ENCODE data around the gene RAD54L.

The RAD54L gene

GRCh38 chr1:46247436-46248121 lies at the start of gene RAD54L:
Gene RAD54L (plus strand): TSS chr1:46247763. CDS start chr1:46248406, 643 bp downstream.
- Mint-ChIP-seq H3K27me3 (no peaks in the 10 kb centered on the region), H3K27ac (peak within 1 kb of the TSS; percentile 94), H3K4me3 (peak within 1 kb of the TSS; percentile 95), H3K36me3 (ENCODE audit: low read depth) (peaks cover 33% of the 10 kb centered on the region), H3K9me3 (no peaks in the 10 kb centered on the region), H3K4me1 (peaks cover 29% of the 10 kb centered on the region)
- ATAC-seq: peak; percentile 93
- DNase-seq: peak; percentile 96

DNA sequence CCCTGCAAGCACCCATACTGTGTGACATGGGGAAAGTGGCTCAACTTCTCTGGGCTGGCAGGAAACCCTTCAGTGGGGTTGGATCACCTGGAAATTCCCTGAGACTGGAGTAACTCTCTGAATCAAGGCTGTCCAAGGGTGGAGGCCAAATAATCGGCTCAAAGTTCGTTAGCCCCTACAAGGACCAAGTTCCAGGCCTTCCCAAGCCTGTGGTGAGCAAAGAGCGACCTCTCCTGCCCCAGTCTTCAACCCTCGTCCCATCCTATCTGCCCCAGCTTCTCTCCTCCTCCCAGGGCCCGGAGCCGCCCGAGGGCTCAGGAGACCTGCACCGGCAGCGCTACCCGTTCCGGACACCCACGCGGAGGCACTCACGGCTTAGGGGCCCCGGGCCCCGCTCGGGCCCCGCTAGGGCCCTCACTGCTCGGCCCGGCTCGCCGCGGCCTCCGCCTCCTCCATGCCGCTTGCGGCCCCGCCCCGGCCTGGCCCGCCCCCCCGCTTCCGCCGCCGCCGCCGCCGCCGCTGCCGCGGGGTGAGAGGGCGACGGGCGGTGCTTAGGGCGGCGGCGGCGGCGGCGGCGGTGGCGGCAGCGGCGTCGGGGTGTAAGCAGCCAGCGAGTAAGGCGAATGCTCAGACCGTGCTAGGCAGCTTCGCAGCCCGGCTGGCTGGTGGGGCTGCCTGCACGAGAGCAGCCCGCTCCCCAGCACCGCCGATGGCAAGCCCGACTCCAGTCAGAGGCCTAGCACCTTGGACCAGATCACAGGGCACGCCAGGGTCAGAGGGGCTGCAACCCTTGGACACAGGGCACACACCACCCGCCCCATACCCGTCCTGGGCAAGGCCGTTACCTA lies 49.4 kb upstream of the RAD54L start, which contains the start of gene POMGNT1:
POMGNT1 (minus strand) TSS at position 471 of the 848 bp plus-strand sequence. CDS start 613 bp downstream, outside the sequence.
- Mint-ChIP-seq H3K36me3 (ENCODE audit: low read depth) (peaks cover 6% of the 10 kb centered on the region), H3K9me3 (no peaks in the 10 kb centered on the region), H3K27ac (peak within 1 kb of the TSS; percentile 79), H3K4me3 (peak within 1 kb of the TSS; percentile 87), H3K4me1 (peaks cover 23% of the 10 kb centered on the region), H3K27me3 (peaks cover 3% of the 10 kb centered on the region)
- peak; percentile 77 for DNase-seq
- ATAC-seq: peak; percentile 96

DNA sequence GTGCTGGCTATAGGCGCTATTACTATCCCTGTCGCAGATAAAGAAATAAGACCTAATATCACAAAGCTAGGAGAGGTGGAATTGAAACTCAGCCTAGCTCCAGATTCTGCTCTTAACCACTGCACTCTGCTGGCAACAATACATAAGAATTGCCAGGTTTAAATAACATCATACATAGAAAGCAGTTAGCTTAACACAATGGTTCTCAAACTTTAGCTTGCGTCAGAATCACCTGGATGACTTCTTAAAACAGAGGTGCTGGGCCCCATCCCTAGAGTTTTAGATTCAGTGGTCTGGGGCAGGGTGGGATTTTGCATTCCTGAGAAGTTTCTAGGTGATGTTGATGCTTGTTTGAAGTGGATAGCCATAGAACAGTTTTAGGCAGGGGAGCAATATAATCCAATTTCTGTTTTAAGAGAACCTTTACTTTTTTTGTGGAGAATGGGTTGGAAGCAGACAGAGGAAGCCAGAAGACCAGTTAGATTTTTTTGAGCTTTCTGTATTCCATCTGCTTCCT lies 48.3 kb upstream of the RAD54L start:
- Mint-ChIP-seq H3K27me3 (peaks cover 3% of the 10 kb centered on the region), H3K4me1 (peaks cover 30% of the 10 kb centered on the region), H3K9me3 (no peaks in the 10 kb centered on the region), H3K4me3 (peak overlapping the region; percentile 83), H3K27ac (no peak overlapping the region), H3K36me3 (ENCODE audit: low read depth) (no peaks in the 10 kb centered on the region)
- ATAC-seq (no peak), DNase-seq (no peak)

- Mint-ChIP-seq H3K4me3 (peak overlapping the region; percentile 83), H3K36me3 (ENCODE audit: low read depth) (no peaks in the 10 kb centered on the region), H3K9me3 (no peaks in the 10 kb centered on the region), H3K4me1 (peaks cover 18% of the 10 kb centered on the region), H3K27ac (no peak overlapping the region), H3K27me3 (peaks cover 3% of the 10 kb centered on the region)
- DNase-seq: no peak
- no peak for ATAC-seq
These were observed 43.7 kb upstream of the RAD54L start for GRCh38 chr1:46203738-46204405.

GRCh38 chr1:46204406-46204742 lies 43.2 kb upstream of the RAD54L start:
- no peak overlapping the region for H3K27ac Mint-ChIP-seq
- H3K4me1 Mint-ChIP-seq: peaks cover 15% of the 10 kb centered on the region
- no peaks in the 10 kb centered on the region for H3K9me3 Mint-ChIP-seq
- peak overlapping the region; percentile 83 for H3K4me3 Mint-ChIP-seq
- DNase-seq: no peak
- peaks cover 3% of the 10 kb centered on the region for H3K27me3 Mint-ChIP-seq
- no peaks in the 10 kb centered on the region for H3K36me3 Mint-ChIP-seq (ENCODE audit: low read depth)
- no peak for ATAC-seq

DNA sequence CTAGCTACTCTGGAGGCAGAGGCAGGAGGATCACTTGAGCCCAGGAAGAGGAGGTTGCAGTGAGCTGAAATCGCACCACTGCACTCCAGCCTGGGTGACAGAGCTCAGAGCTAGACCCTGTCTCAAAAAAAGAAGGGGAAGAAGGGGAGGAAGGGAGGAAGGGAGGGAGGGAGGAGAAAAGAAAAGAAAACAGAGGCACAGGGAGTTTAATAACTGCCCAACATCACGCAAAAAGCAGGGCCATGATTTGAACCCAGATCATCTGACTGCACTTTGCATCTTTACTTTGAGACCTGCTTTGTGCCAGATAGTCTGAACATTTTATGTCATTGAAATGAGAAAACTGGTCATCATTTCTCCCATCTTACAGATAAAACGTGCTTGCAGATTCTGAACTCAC lies 42.4 kb upstream of the RAD54L start:
- Mint-ChIP-seq H3K27me3 (peaks cover 3% of the 10 kb centered on the region), H3K4me3 (no peak overlapping the region), H3K9me3 (no peaks in the 10 kb centered on the region), H3K36me3 (ENCODE audit: low read depth) (no peaks in the 10 kb centered on the region), H3K27ac (no peak overlapping the region), H3K4me1 (peaks cover 15% of the 10 kb centered on the region)
- no peak for DNase-seq
- no peak for ATAC-seq

DNA sequence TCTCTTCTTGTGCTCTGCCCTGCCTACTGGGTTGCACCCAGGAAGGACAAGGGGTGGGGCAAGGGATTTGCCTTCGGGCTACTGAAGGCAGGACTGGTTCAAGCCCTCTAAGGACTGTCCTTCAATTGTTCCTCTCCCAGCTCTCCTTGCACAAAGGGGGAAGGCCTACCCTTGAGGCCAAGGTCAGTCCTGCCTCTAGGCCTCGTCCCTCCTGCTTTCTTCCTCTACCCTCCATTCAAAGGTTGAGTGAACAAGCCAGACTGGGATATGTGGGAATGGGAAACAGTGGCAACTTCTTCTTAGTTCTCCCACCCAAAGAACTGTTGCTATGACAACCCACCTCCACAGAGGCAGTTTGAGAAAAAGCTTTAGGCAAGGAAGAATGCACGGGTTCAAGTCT lies 41.8 kb upstream of the RAD54L start:
- no peaks in the 10 kb centered on the region for H3K9me3 Mint-ChIP-seq
- no peaks in the 10 kb centered on the region for H3K36me3 Mint-ChIP-seq (ENCODE audit: low read depth)
- no peak overlapping the region for H3K27ac Mint-ChIP-seq
- DNase-seq (no peak), ATAC-seq (no peak)
- no peak overlapping the region for H3K4me3 Mint-ChIP-seq
- peaks cover 3% of the 10 kb centered on the region for H3K27me3 Mint-ChIP-seq
- H3K4me1 Mint-ChIP-seq: peaks cover 15% of the 10 kb centered on the region

- Mint-ChIP-seq H3K4me1 (peaks cover 15% of the 10 kb centered on the region), H3K27me3 (peaks cover 3% of the 10 kb centered on the region), H3K4me3 (no peak overlapping the region), H3K27ac (no peak overlapping the region), H3K9me3 (no peaks in the 10 kb centered on the region), H3K36me3 (ENCODE audit: low read depth) (no peaks in the 10 kb centered on the region)
- no peak for DNase-seq
- ATAC-seq: no peak
These were observed 41.2 kb upstream of the RAD54L start for GRCh38 chr1:46206399-46206798.

DNA sequence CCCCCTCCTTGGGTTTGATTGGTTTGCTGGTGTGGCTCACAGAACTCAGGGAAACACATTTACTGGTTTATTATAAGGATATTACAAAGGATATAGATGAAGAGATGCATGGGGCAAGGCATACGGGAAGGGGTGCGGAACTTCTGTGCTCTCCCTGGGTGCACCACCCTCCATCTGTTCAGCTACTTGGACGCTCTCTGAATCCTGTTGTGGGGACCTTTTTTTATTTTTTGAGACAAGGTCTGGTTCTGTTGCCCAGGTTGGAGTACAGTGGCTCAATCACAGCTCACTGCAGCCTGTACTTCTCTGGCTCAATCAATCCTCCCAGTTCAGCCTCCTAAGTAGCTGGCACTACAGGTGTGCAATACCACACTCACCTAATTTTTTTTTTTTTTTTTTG lies 37.0 kb upstream of the RAD54L start:
- DNase-seq (no peak), ATAC-seq (no peak)
- no peak overlapping the region for H3K27ac Mint-ChIP-seq
- H3K4me1 Mint-ChIP-seq: no peaks in the 10 kb centered on the region
- H3K4me3 Mint-ChIP-seq: no peak overlapping the region
- H3K27me3 Mint-ChIP-seq: no peaks in the 10 kb centered on the region
- H3K9me3 Mint-ChIP-seq: no peaks in the 10 kb centered on the region
- H3K36me3 Mint-ChIP-seq (ENCODE audit: low read depth): no peaks in the 10 kb centered on the region

GRCh38 chr1:46211051-46211450 lies 36.5 kb upstream of the RAD54L start:
- no peak for DNase-seq
- Mint-ChIP-seq H3K27me3 (no peaks in the 10 kb centered on the region), H3K4me1 (no peaks in the 10 kb centered on the region), H3K27ac (no peak overlapping the region), H3K9me3 (no peaks in the 10 kb centered on the region), H3K4me3 (no peak overlapping the region), H3K36me3 (ENCODE audit: low read depth) (no peaks in the 10 kb centered on the region)
- no peak for ATAC-seq

DNA sequence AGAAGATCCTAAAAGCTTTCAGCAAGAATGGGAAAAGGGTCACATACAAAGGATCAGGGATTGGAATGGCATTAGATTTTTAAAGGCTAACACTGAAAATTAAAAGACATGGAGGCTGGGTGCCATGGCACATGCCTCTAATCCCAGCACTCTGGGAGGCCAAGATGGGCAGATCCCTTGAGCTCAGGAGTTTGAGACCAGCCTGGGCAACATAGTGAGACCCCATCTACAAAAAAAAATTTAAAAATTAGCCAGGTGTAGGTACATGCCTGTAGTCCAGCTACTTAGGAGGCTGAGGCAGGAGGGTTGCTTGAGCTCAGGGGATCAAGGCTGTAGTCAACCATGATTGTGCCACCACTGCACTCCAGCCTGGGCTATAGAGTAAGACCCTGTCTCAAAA lies 32.1 kb upstream of the RAD54L start:
- ATAC-seq (no peak), DNase-seq (no peak)
- Mint-ChIP-seq H3K9me3 (no peaks in the 10 kb centered on the region), H3K36me3 (ENCODE audit: low read depth) (no peaks in the 10 kb centered on the region), H3K4me3 (no peak overlapping the region), H3K4me1 (no peaks in the 10 kb centered on the region), H3K27me3 (no peaks in the 10 kb centered on the region), H3K27ac (no peak overlapping the region)

DNA sequence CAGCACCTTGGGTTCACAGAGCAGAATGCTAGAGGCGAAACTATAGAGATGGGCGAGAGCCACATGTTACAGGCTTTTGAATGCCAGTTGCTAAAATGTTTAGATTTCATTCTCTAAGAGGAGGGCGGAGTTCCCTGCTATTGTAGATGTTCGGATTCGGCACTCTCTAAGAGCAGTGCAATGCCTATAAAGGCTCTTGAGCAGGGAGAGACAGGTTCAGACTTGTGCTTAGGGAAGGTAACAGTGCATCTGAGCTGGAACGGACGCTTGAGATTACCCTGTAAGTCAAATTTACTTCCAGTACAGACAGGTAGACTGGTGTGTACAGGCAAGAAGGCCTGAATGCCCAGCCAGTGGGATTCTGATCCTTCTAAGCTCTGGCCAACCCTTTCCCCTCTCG lies 29.1 kb upstream of the RAD54L start:
- no peaks in the 10 kb centered on the region for H3K27me3 Mint-ChIP-seq
- DNase-seq: no peak
- H3K4me1 Mint-ChIP-seq: no peaks in the 10 kb centered on the region
- no peaks in the 10 kb centered on the region for H3K9me3 Mint-ChIP-seq
- no peak overlapping the region for H3K4me3 Mint-ChIP-seq
- ATAC-seq: no peak
- no peaks in the 10 kb centered on the region for H3K36me3 Mint-ChIP-seq (ENCODE audit: low read depth)
- H3K27ac Mint-ChIP-seq: no peak overlapping the region

- Mint-ChIP-seq H3K4me3 (no peak overlapping the region), H3K27me3 (no peaks in the 10 kb centered on the region), H3K36me3 (ENCODE audit: low read depth) (no peaks in the 10 kb centered on the region), H3K9me3 (no peaks in the 10 kb centered on the region), H3K4me1 (peaks cover 3% of the 10 kb centered on the region), H3K27ac (no peak overlapping the region)
- no peak for DNase-seq
- ATAC-seq: no peak
These were observed 27.7 kb upstream of the RAD54L start for GRCh38 chr1:46219551-46220520.

DNA sequence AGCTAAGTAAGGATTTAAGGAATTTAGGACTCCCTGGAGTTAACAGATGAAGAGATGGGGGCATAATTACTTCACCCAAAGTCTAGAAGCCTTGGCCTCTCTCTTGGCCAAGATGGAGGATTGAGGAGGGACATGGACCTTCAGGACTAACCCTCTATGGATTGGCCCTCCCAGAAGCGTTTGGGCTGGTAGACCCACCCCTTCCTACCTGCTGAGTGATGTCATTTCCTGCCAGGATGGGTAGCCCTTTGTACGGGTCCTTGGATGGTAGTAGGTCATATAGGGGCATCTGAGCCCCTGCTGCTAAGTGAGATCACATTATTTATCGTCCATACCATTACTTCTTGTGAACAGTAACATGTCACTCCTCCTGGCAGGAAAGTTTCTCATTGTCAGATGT lies 26.8 kb upstream of the RAD54L start:
- H3K4me1 Mint-ChIP-seq: peaks cover 3% of the 10 kb centered on the region
- no peak overlapping the region for H3K27ac Mint-ChIP-seq
- no peaks in the 10 kb centered on the region for H3K9me3 Mint-ChIP-seq
- H3K4me3 Mint-ChIP-seq: no peak overlapping the region
- ATAC-seq (peak; percentile 26), DNase-seq (no peak)
- H3K27me3 Mint-ChIP-seq: no peaks in the 10 kb centered on the region
- no peaks in the 10 kb centered on the region for H3K36me3 Mint-ChIP-seq (ENCODE audit: low read depth)
